Measurements from ENCODE around the gene CSKMT.

GRCh38 chr11:62666259-62666926 lies 1.3 kb downstream of the CSKMT start:
- no peak for TF ChIP-seq CTCF (IDR thresholded peaks at IDR 0.05; ENCODE audit: insufficient read depth, low read length, poor library complexity, severe bottlenecking)
- no peak for TF ChIP-seq EZH2phosphoT487 (conservative IDR thresholded peaks at IDR 0.05; ENCODE audit: low read length)

Data from SU-DHL-6 (cell line).